Karpas-422 (cell line): ENCODE data around the gene GAMT. TPM values are rescaled to one million over a fixed set of nuclear protein-coding genes. Genes with fewer than 3 reads are reported as not detected.

Experiments used
- DNase-seq: peaks from one replicate; pipeline ENCODE4 v3.0.0-alpha.2; 2015
- H2AFZ ChIP-seq: fragments of 200-600 bp; sonication (generic); 2 replicates; pipeline ENCODE4 v1.6.1; 2014; ENCODE audit warnings: antibody characterized with exemption, low read length, mixed read lengths
- H3K27ac ChIP-seq: fragments of 200-600 bp; sonication (generic); 2 replicates; pipeline ENCODE4 v1.5.1; 2014; ENCODE audit warnings: mild to moderate bottlenecking, low read length, moderate library complexity
- H3K27me3 ChIP-seq: fragments of 200-600 bp; sonication (generic); 2 replicates; pipeline ENCODE4 v1.6.1; 2014; ENCODE audit warnings: low read length, mixed read lengths
- H3K36me3 ChIP-seq: fragments of 200-600 bp; sonication (generic); 2 replicates; pipeline ENCODE4 v1.6.1; 2014; ENCODE audit warnings: low read length, mixed read lengths; ENCODE audit not compliant: insufficient read depth
- H3K4me1 ChIP-seq: fragments of 200-600 bp; sonication (generic); 2 replicates; pipeline ENCODE4 v1.6.1; 2014; ENCODE audit warnings: mild to moderate bottlenecking, low read length, mixed read lengths
- H3K4me2 ChIP-seq: fragments of 200-600 bp; sonication (generic); 2 replicates; pipeline ENCODE4 v1.6.1; 2014; ENCODE audit warnings: low read length, low read depth, mild to moderate bottlenecking; ENCODE audit not compliant: poor library complexity, severe bottlenecking
- H3K4me3 ChIP-seq: fragments of 200-600 bp; sonication (generic); 2 replicates; pipeline ENCODE4 v1.5.1; 2014; ENCODE audit warnings: mild to moderate bottlenecking, antibody characterized with exemption, low read length, mixed read lengths
- H3K79me2 ChIP-seq: fragments of 200-600 bp; sonication (generic); 2 replicates; pipeline ENCODE4 v1.6.1; 2014; ENCODE audit warnings: mild to moderate bottlenecking, low read length, mixed read lengths
- H3K9ac ChIP-seq: fragments of 200-600 bp; sonication (generic); 2 replicates; pipeline ENCODE4 v1.6.0; 2014; ENCODE audit warnings: low read length
- H3K9me2 ChIP-seq: fragments of 200-600 bp; sonication (generic), shearing (Covaris generic); replicated peaks from 2 replicates; pipeline ENCODE4 v1.6.0; 2014; ENCODE audit warnings: mild to moderate bottlenecking, low read length, moderate library complexity; ENCODE audit not compliant: insufficient read depth
- H3K9me3 ChIP-seq: fragments of 300-700, 200-600 bp; sonication (generic); 2 replicates; pipeline ENCODE4 v1.6.1; 2014; ENCODE audit warnings: low read length, mixed read lengths
- H4K20me1 ChIP-seq: fragments of 200-600 bp; sonication (generic); 2 replicates; pipeline ENCODE4 v1.6.1; 2014; ENCODE audit warnings: mild to moderate bottlenecking, antibody characterized with exemption, low read length, low read depth; ENCODE audit not compliant: insufficient read depth
- total RNA-seq: library from RNA; depleted of rRNA; stranded (reverse); fragments of >200 nt; shearing (Covaris generic); gene quantifications from 2 replicates; pipeline ENCODE4 v1.2.3, GENCODE V29; 2014; ENCODE audit warnings: low replicate concordance

GAMT gene
- total RNA-seq, 1 experiment from 2014 or later: 63.7 TPM

DNA sequence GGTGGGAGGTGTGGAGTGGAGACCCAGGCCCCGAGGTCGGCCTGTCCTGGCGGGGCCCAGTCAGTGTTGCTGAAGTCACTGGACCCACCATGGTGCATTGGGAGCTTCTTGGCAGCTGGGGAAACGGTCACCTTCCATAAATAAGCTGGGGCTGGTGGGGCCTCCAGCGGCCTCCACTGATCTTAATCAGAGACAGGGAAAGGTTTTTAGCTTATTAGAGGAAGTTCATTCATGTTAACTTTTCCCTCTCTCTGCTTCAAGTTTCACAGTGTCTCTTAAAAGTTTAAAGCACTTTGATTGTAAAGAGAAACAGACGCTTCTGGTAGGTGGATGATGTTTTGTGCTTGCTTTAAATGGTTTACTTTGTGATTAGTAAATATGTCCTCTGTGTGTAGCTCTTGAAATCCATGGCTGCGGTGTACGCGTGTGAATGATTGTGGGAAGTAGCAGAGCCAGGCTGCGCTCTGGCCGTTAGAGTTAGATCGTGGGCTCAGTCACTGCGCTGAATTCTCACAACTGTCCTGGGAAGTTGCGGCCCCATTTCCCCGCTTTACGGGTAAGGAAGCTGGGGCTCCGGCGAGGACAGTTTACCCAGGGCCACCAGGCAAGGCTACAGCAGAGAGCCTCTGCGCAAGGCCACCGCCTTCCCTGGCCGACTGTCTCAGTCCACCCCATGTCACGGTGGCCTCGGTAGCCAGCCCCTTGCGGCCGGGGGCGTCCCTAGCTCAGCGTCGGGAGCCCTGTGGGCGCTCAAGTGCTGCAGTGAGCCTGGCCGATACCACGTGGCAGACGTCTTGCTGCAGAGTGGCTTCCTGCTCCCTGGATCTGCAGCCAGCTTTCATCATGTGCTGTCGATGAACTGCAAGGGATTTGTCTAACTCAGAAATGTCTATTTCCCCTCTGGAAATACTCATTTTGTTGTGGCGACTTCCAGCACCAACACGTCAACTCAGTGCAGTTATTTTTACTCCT lies 34.2 kb downstream of the GAMT start:
- Histone ChIP-seq H3K9ac (no peak overlapping the region), H3K4me2 (no peak overlapping the region), H3K36me3 (no peaks in the 10 kb centered on the region)

GRCh38 chr19:1366296-1366695 lies 35.0 kb downstream of the GAMT start:
- H2AFZ ChIP-seq: no peak overlapping the region
- H3K4me3 ChIP-seq: no peak overlapping the region
- no peaks in the 10 kb centered on the region for H3K9me2 ChIP-seq
- DNase-seq: no peak
- H3K4me2 ChIP-seq: no peak overlapping the region
- H3K79me2 ChIP-seq: no peaks in the 10 kb centered on the region
- H3K27ac ChIP-seq: no peak overlapping the region
- no peaks in the 10 kb centered on the region for H4K20me1 ChIP-seq
- no peaks in the 10 kb centered on the region for H3K27me3 ChIP-seq
- H3K9ac ChIP-seq: no peak overlapping the region
- no peaks in the 10 kb centered on the region for H3K9me3 ChIP-seq
- H3K36me3 ChIP-seq: no peaks in the 10 kb centered on the region
- H3K4me1 ChIP-seq: no peaks in the 10 kb centered on the region

More for the DNA sequence above, 34.2 kb downstream of the GAMT start:
- DNase-seq: no peak
- Histone ChIP-seq H3K9me3 (no peaks in the 10 kb centered on the region), H4K20me1 (no peaks in the 10 kb centered on the region), H3K4me3 (no peak overlapping the region), H3K4me1 (no peaks in the 10 kb centered on the region), H3K27ac (no peak overlapping the region), H3K9me2 (no peaks in the 10 kb centered on the region), H2AFZ (no peak overlapping the region), H3K27me3 (no peaks in the 10 kb centered on the region), H3K79me2 (no peaks in the 10 kb centered on the region)

DNA sequence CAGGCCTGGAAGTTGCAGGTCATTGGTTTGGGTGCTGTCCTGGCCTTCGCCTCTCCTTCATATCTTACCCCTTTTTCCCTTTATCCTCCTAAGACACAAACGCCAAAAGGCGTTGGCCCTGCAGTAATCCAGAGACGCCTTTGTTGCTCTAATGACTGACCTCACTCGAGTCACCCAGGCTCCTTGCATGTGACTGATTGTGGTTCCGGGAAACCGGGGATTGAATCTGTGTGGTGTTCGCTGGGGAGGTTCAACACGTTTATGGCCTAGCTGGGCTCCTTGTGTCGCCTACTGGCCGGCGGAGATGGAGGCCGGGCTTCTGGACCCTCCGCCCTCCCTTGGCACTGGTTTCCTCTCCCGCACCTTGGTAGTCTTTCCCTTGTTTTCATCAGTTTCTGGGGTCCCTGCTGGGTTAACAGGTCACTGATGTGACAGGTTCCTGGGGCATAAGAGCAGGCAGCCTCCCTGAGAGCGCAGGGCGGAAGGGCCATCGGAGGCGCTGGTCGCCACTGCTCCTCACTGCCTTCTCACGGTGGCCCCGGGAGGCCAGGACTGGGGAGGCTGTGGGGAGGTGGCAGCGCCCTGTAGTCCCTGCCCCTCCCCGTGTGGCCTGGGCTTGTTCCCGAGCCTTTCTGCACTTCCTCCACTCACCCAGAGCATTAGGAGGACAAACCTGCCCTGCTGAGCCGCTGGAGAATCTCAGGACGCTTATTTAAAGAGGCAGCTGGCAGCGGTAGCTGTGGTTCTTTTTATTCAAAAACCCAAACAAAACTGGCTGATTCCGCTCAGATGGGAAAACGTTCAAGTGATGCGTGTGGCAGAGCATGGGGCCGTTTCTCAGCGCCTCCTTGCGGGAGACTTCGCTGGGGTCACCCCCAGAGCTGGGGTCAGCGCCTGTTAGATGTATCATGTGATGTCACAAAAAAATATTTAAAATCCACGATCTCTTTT lies 35.7 kb downstream of the GAMT start:
- H2AFZ ChIP-seq: no peak overlapping the region
- no peak overlapping the region for H3K4me2 ChIP-seq
- H3K27me3 ChIP-seq: no peaks in the 10 kb centered on the region
- H3K4me3 ChIP-seq: no peak overlapping the region
- no peaks in the 10 kb centered on the region for H3K79me2 ChIP-seq
- H3K4me1 ChIP-seq: no peaks in the 10 kb centered on the region
- no peaks in the 10 kb centered on the region for H3K9me3 ChIP-seq
- H3K36me3 ChIP-seq: no peaks in the 10 kb centered on the region
- H4K20me1 ChIP-seq: no peaks in the 10 kb centered on the region
- no peaks in the 10 kb centered on the region for H3K9me2 ChIP-seq
- no peak overlapping the region for H3K9ac ChIP-seq
- DNase-seq: no peak
- no peak overlapping the region for H3K27ac ChIP-seq

- Histone ChIP-seq H3K9ac (no peak overlapping the region), H3K4me2 (no peak overlapping the region), H3K27ac (no peak overlapping the region), H2AFZ (no peak overlapping the region), H3K36me3 (no peaks in the 10 kb centered on the region), H3K4me3 (no peak overlapping the region), H3K79me2 (no peaks in the 10 kb centered on the region), H3K9me2 (no peaks in the 10 kb centered on the region), H3K4me1 (no peaks in the 10 kb centered on the region), H3K9me3 (no peaks in the 10 kb centered on the region), H4K20me1 (no peaks in the 10 kb centered on the region), H3K27me3 (no peaks in the 10 kb centered on the region)
- no peak for DNase-seq
Measured at GRCh38 chr19:1364070-1364704, 37.2 kb downstream of the GAMT start.

DNA sequence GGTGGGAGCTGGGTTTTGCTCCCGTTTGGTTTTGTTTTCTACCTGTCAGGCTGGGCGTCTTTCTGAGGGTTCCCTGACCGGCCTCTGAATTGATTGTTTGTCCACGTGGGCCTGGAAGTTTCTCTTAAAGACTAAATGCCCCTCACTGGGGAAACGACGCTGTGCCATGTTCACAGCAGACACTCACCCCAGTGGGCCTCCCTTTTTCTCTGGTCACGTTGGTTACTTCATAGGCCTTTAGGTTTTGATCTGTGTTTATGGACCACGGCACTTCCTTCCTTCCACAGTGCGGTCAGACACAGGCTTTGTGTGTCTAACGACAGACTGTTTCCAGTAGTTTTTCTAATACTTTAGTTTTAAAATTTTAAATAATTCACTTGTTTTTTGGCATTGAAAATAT lies 37.7 kb downstream of the GAMT start:
- DNase-seq: no peak
- H3K79me2 ChIP-seq: no peaks in the 10 kb centered on the region
- H3K27ac ChIP-seq: no peak overlapping the region
- H3K4me1 ChIP-seq: no peaks in the 10 kb centered on the region
- no peak overlapping the region for H3K4me3 ChIP-seq
- no peaks in the 10 kb centered on the region for H4K20me1 ChIP-seq
- H3K36me3 ChIP-seq: no peaks in the 10 kb centered on the region
- H3K9me3 ChIP-seq: no peaks in the 10 kb centered on the region
- no peak overlapping the region for H2AFZ ChIP-seq
- H3K9me2 ChIP-seq: no peaks in the 10 kb centered on the region
- no peaks in the 10 kb centered on the region for H3K27me3 ChIP-seq
- H3K9ac ChIP-seq: no peak overlapping the region
- no peak overlapping the region for H3K4me2 ChIP-seq

DNA sequence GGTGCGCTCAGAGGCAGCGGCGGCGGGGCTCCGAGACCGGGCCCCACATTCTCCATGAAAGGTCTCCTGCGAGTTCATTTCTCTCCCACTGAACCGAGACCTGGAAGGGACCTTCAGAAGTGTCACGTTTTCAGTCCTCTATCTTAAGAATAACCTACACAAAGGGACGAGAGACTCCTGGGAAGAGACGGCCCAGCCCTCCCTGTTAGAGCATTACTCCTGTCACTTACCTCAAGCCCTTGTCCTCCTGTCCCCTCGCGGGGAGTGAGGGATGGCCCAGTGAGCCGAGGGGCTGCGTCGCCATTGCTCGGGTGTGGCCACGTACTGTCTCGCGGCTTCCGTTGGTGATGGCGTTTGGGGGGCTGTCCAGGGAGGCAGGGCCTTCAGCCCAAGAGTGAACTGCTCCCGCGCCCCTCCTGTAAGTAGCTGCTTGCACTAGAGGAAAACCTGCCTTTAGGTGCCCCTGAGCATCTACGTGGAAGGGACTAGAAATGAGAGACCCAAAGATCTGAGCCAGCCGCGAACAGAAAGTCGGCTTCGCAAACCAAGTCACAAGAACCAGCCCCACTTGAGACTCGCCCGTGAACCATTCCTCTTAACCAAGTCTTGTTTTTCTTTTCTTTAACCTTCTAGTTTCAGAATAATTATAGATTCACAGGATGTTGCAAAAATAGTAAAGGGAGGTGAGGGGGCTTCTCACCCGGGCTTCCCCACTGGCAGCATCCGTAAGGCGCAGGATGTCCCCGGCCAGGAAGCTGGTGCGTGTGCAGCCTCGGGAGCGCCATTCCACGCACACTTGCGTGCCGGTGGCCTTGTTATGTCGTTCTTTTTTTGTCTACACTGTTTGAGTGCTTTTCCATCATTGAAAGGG lies 38.7 kb downstream of the GAMT start:
- Histone ChIP-seq H2AFZ (no peak overlapping the region), H3K27ac (no peak overlapping the region), H3K4me2 (no peak overlapping the region)

DNA sequence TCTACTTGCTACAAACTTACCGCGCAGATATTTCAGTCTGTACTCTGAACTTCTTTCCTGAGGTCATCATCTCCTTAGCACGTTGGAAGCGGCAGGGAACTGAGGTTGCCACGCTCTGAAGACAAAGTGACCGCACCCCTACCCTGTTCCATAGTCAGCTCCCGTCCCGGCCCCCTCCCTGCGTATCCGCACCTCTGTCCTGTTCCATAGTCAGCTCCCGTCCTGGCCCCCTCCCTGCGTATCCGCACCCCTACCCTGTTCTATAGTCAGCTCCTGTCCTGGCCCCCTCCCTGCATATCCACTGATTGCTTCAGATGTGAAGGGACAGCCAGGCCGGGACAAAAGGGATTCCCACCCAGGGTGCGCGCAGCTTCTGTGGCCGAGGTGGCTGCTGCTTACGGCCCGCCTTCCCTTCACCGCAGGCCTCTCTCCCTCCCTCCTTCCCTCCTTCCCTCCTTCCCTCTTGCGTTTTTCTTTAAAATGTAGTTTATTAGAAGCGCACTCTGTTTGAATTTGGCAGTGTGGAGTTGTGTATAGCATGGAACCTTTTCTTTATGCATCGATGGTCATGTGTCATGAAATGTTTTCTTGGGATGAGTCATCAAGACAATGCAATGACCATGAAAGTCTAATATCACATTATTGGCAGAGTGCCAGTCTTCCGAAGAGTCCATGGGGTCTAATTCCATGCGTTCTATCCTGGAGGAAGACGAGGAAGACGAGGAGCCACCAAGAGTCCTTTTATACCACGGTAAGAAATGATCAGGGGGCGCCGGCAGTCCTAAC lies 39.5 kb downstream of the GAMT start:
- Histone ChIP-seq H3K4me1 (no peaks in the 10 kb centered on the region), H3K27ac (no peak overlapping the region), H3K79me2 (peaks cover 3% of the 10 kb centered on the region; the same call in 1 of the 2 replicates), H2AFZ (no peak overlapping the region), H3K4me3 (no peak overlapping the region), H3K27me3 (no peaks in the 10 kb centered on the region), H4K20me1 (no peaks in the 10 kb centered on the region), H3K4me2 (no peak overlapping the region), H3K9ac (no peak overlapping the region), H3K36me3 (peaks cover 6% of the 10 kb centered on the region), H3K9me3 (no peaks in the 10 kb centered on the region), H3K9me2 (no peaks in the 10 kb centered on the region)
- DNase-seq: no peak

More for the DNA sequence above, 38.7 kb downstream of the GAMT start:
- Histone ChIP-seq H3K9me2 (no peaks in the 10 kb centered on the region), H3K36me3 (no peaks in the 10 kb centered on the region), H3K9ac (no peak overlapping the region), H4K20me1 (no peaks in the 10 kb centered on the region), H3K79me2 (no peaks in the 10 kb centered on the region), H3K4me1 (no peaks in the 10 kb centered on the region), H3K9me3 (no peaks in the 10 kb centered on the region), H3K27me3 (no peaks in the 10 kb centered on the region), H3K4me3 (no peak overlapping the region)
- no peak for DNase-seq
